Body of pancreas (tissue), 4 donors: Measurements from ENCODE around the gene BCL10.

Experiments used
- CTCF ChIP-seq, 7 experiments: fragments of 450-650 bp in 4 of 7; fragments of 200-600 bp in 3 of 7; sonication (generic) in 3 of 7; IDR thresholded peaks; one replicate each; pipeline ENCODE4 v1.5.1; 2016 to 2019; ENCODE audit warnings: antibody characterized with exemption in 7 of 7
- POLR2A ChIP-seq, 3 donors: fragments of 450-650 bp; IDR thresholded peaks; one replicate each; pipeline ENCODE4 v1.6.1; 2016; ENCODE audit warnings: antibody characterized with exemption in 3 of 3, mild to moderate bottlenecking in 2 of 3

- TF ChIP-seq CTCF (IDR thresholded peaks at IDR 0.05), result no peak
- TF ChIP-seq POLR2A (IDR thresholded peaks at IDR 0.05), result no peak
Measured at GRCh38 chr1:85311818-85312217, 35.4 kb upstream of the BCL10 start.
